Lower leg skin (tissue), 3 donors: Measurements from ENCODE around the gene UBE2J2.

ENCODE experiments used
- CTCF ChIP-seq, 3 donors: fragments of 450-650 bp; IDR thresholded peaks; one replicate each; pipeline ENCODE4 v1.5.1; 2016; ENCODE audit warnings: antibody characterized with exemption in 3 of 3, mild to moderate bottlenecking in 3 of 3, moderate library complexity in 2 of 3
- POLR2A ChIP-seq, 2 donors: fragments of 450-650 bp; IDR thresholded peaks; one replicate each; pipeline ENCODE4 v1.6.1; 2016 to 2017; ENCODE audit warnings: antibody characterized with exemption in 2 of 2, mild to moderate bottlenecking in 1 of 2, moderate library complexity in 1 of 2

GRCh38 chr1:1286313-1287261 lies 12.9 kb upstream of the UBE2J2 start:
- TF ChIP-seq CTCF (IDR thresholded peaks at IDR 0.05): no peak
- no peak for TF ChIP-seq POLR2A (IDR thresholded peaks at IDR 0.05)
